Smooth muscle cell (in vitro differentiated cells): ENCODE results near the gene SLC7A9. TPM values are rescaled to one million over a fixed set of nuclear protein-coding genes. Genes with fewer than 3 reads are reported as not detected.

Experiments
- DNase-seq: peaks from one replicate; lab custom pipeline; 2025; ENCODE audit not compliant: unreplicated experiment; lab: John Stamatoyannopoulos, UW
- H2AFZ ChIP-seq: fragments of 200-600 bp; sonication (generic); 2 replicates; pipeline ENCODE4 v1.6.0; 2016; ENCODE audit warnings: antibody characterized with exemption, low read depth, mild to moderate bottlenecking
- H3F3A ChIP-seq: fragments of 200-600 bp; sonication (generic); 2 replicates; pipeline ENCODE4 v1.6.0; 2017; ENCODE audit warnings: antibody characterized with exemption, low read depth
- H3K27ac ChIP-seq: fragments of 200-600 bp; sonication (generic); 2 replicates; pipeline ENCODE4 v1.5.1; 2016; ENCODE audit warnings: low read depth, mild to moderate bottlenecking
- H3K27me3 ChIP-seq: fragments of 200-600 bp; sonication (generic); 2 replicates; pipeline ENCODE4 v1.6.1; 2016; ENCODE audit warnings: low read depth, mild to moderate bottlenecking
- H3K36me3 ChIP-seq: fragments of 200-600 bp; sonication (generic); 2 replicates; pipeline ENCODE4 v1.5.1; 2016; ENCODE audit warnings: low read depth
- H3K4me1 ChIP-seq: fragments of 200-600 bp; sonication (generic); 2 replicates; pipeline ENCODE4 v1.5.1; 2016; ENCODE audit warnings: low read depth
- H3K4me2 ChIP-seq: fragments of 200-600 bp; sonication (generic); 2 replicates; pipeline ENCODE4 v1.6.0; 2016; ENCODE audit warnings: mild to moderate bottlenecking
- H3K4me3 ChIP-seq: fragments of 200-600 bp; sonication (generic); 2 replicates; pipeline ENCODE4 v1.5.1; 2016; ENCODE audit warnings: mild to moderate bottlenecking
- H3K79me2 ChIP-seq: fragments of 200-600 bp; sonication (generic); 2 replicates; pipeline ENCODE4 v1.6.0; 2016; ENCODE audit warnings: low read depth, mild to moderate bottlenecking
- H3K9ac ChIP-seq: fragments of 200-600 bp; sonication (generic); 2 replicates; pipeline ENCODE4 v1.6.0; 2016; ENCODE audit warnings: low read depth
- H3K9me3 ChIP-seq: fragments of 200-600 bp; sonication (generic); replicated peaks from 2 replicates; pipeline ENCODE4 v1.5.1; 2016; ENCODE audit warnings: low read depth
- H4K20me1 ChIP-seq: fragments of 200-600 bp; sonication (generic); 2 replicates; pipeline ENCODE4 v1.6.0; 2016; ENCODE audit warnings: low read depth
- WGBS: methylation state at CpG from one replicate; pipeline ENCODE4 v1.1.7; 2016; ENCODE audit warnings: low lambda C conversion rate; 5-methylcytosine and 5-hydroxymethylcytosine counted together
- polyA plus RNA-seq: library from polyadenylated mRNA; unstranded; fragments of >200 nt; fragmentation: Nextera tagmentation; extraction: Ambion mirVana; gene quantifications from 2 replicates; pipeline ENCODE4 v1.2.1, GENCODE V29; 2016
- total RNA-seq: library from RNA; depleted of rRNA; stranded (reverse); fragments of >200 nt; gene quantifications from 2 replicates; pipeline ENCODE4 v1.2.3, GENCODE V29; 2014
- TF ChIP-seq, protein P1 (sequence below): fragments of 200-600 bp; sonication (generic); IDR thresholded peaks from 2 replicates; pipeline ENCODE4 v1.5.1; 2017; ENCODE audit warnings: borderline replicate concordance, mild to moderate bottlenecking, antibody characterized with exemption; ENCODE audit not compliant: insufficient read depth, poor library complexity, severe bottlenecking

SLC7A9 gene
- total and polyA plus RNA-seq, 2 experiments from 2014 or later: 0.21 TPM; not detected in 1

GRCh38 chr19:32866061-32866460 lies 3.5 kb downstream of the SLC7A9 start:
- no peak overlapping the region for H3K4me3 ChIP-seq
- TF ChIP-seq, protein P1, sequence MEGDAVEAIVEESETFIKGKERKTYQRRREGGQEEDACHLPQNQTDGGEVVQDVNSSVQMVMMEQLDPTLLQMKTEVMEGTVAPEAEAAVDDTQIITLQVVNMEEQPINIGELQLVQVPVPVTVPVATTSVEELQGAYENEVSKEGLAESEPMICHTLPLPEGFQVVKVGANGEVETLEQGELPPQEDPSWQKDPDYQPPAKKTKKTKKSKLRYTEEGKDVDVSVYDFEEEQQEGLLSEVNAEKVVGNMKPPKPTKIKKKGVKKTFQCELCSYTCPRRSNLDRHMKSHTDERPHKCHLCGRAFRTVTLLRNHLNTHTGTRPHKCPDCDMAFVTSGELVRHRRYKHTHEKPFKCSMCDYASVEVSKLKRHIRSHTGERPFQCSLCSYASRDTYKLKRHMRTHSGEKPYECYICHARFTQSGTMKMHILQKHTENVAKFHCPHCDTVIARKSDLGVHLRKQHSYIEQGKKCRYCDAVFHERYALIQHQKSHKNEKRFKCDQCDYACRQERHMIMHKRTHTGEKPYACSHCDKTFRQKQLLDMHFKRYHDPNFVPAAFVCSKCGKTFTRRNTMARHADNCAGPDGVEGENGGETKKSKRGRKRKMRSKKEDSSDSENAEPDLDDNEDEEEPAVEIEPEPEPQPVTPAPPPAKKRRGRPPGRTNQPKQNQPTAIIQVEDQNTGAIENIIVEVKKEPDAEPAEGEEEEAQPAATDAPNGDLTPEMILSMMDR: no peak
- no peaks in the 10 kb centered on the region for H3K9me3 ChIP-seq
- no peak for DNase-seq
- no peak overlapping the region for H3K9ac ChIP-seq
- no peaks in the 10 kb centered on the region for H4K20me1 ChIP-seq
- no peaks in the 10 kb centered on the region for H3F3A ChIP-seq
- no peaks in the 10 kb centered on the region for H3K36me3 ChIP-seq
- no peak overlapping the region for H3K27ac ChIP-seq
- no peak overlapping the region for H2AFZ ChIP-seq
- H3K4me1 ChIP-seq: no peaks in the 10 kb centered on the region
- H3K79me2 ChIP-seq: no peaks in the 10 kb centered on the region
- no peaks in the 10 kb centered on the region for H3K27me3 ChIP-seq
- WGBS: 94% methylated on average over 7 of the region's 7 CpGs
- no peak overlapping the region for H3K4me2 ChIP-seq

GRCh38 chr19:32865326-32865725 lies 4.2 kb downstream of the SLC7A9 start:
- no peak overlapping the region for H3K4me3 ChIP-seq
- TF ChIP-seq, protein P1: no peak
- H3K4me1 ChIP-seq: no peaks in the 10 kb centered on the region
- no peak overlapping the region for H3K27ac ChIP-seq
- no peaks in the 10 kb centered on the region for H3K9me3 ChIP-seq
- H3K36me3 ChIP-seq: no peaks in the 10 kb centered on the region
- WGBS: 88% methylated on average over 6 of the region's 6 CpGs
- H3K79me2 ChIP-seq: no peaks in the 10 kb centered on the region
- DNase-seq: no peak
- no peak overlapping the region for H3K9ac ChIP-seq
- no peaks in the 10 kb centered on the region for H3F3A ChIP-seq
- no peak overlapping the region for H2AFZ ChIP-seq
- no peak overlapping the region for H3K4me2 ChIP-seq
- H3K27me3 ChIP-seq: no peaks in the 10 kb centered on the region
- no peaks in the 10 kb centered on the region for H4K20me1 ChIP-seq

- H2AFZ ChIP-seq: no peak overlapping the region
- no peak for DNase-seq
- no peaks in the 10 kb centered on the region for H3K36me3 ChIP-seq
- no peaks in the 10 kb centered on the region for H3K4me1 ChIP-seq
- no peaks in the 10 kb centered on the region for H3F3A ChIP-seq
- H3K27ac ChIP-seq: no peak overlapping the region
- H3K27me3 ChIP-seq: no peaks in the 10 kb centered on the region
- no peak overlapping the region for H3K4me3 ChIP-seq
- 92% methylated on average over 34 of the region's 35 CpGs for WGBS
- no peaks in the 10 kb centered on the region for H3K9me3 ChIP-seq
- H4K20me1 ChIP-seq: no peaks in the 10 kb centered on the region
- H3K79me2 ChIP-seq: no peaks in the 10 kb centered on the region
- no peak overlapping the region for H3K9ac ChIP-seq
- H3K4me2 ChIP-seq: no peak overlapping the region
- TF ChIP-seq, protein P1: no peak
Observed at GRCh38 chr19:32864318-32865007, 5.1 kb downstream of the SLC7A9 start.

DNA sequence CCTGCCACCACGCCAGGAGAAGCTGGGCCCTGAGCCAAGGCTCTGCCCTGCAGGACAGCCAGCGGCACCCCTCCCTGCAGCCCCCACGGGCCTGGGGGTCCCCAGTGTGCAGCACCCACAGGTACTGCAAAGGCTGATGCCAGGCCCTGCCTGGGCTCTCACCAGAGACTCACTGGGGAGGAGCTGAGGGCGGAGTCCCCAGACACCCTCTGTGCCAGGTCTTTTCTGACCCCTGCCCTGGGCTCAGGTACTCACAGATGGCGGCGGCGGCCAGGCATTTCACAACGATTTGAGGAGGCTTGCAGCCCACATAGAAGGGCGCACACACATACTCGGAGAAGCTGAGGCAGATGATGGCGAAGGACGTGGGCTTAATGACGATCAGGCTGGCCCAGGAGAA lies 5.7 kb downstream of the SLC7A9 start:
- Histone ChIP-seq H3K4me2 (no peak overlapping the region), H3K4me1 (no peaks in the 10 kb centered on the region), H2AFZ (no peak overlapping the region), H3K27me3 (no peaks in the 10 kb centered on the region), H3K4me3 (no peak overlapping the region), H4K20me1 (no peaks in the 10 kb centered on the region), H3K36me3 (no peaks in the 10 kb centered on the region), H3F3A (no peaks in the 10 kb centered on the region), H3K9ac (no peak overlapping the region), H3K27ac (no peak overlapping the region), H3K9me3 (no peaks in the 10 kb centered on the region), H3K79me2 (no peaks in the 10 kb centered on the region)
- TF ChIP-seq, protein P1: no peak
- DNase-seq: no peak
- WGBS: 97% methylated on average over 13 of the region's 13 CpGs
